CD4-positive, alpha-beta T cell treated with Interleukin-15 for 4 hours (primary cell): ENCODE data around the gene PRR5.
"Not testable (repeated sequence)": the region's sequence is repeated elsewhere in the genome, so short reads cannot be mapped to it uniquely, and the experiment has no call there.

Experiments used
- DNase-seq: peaks from one replicate; pipeline ENCODE4 v3.0.0-alpha.2; 2020; ENCODE audit warnings: low spot score

Gene PRR5

GRCh38 chr22:44673406-44673805, 28.6 kb upstream of the PRR5 start:
- DNase-seq = no peak

DNA sequence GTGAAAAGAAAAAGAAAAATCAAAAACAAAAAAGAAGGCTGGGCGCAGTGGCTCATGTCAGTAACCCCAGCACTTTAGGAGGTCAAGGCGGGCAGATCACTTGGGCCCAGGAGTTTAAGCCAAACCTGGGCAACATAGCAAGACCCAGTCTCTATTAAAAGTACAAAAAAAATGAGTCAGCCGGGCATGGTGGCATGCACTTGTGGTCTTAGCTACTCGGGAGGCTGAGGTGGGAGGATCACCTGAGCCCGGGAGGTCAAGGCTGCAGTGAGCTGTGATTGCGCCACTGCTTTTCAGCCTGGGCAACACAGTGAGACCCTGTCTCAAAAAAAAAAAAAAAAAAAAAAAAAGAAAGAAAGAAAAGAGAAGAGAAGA, 26.0 kb upstream of the PRR5 start:
- DNase-seq = not testable (repeated sequence)

DNA sequence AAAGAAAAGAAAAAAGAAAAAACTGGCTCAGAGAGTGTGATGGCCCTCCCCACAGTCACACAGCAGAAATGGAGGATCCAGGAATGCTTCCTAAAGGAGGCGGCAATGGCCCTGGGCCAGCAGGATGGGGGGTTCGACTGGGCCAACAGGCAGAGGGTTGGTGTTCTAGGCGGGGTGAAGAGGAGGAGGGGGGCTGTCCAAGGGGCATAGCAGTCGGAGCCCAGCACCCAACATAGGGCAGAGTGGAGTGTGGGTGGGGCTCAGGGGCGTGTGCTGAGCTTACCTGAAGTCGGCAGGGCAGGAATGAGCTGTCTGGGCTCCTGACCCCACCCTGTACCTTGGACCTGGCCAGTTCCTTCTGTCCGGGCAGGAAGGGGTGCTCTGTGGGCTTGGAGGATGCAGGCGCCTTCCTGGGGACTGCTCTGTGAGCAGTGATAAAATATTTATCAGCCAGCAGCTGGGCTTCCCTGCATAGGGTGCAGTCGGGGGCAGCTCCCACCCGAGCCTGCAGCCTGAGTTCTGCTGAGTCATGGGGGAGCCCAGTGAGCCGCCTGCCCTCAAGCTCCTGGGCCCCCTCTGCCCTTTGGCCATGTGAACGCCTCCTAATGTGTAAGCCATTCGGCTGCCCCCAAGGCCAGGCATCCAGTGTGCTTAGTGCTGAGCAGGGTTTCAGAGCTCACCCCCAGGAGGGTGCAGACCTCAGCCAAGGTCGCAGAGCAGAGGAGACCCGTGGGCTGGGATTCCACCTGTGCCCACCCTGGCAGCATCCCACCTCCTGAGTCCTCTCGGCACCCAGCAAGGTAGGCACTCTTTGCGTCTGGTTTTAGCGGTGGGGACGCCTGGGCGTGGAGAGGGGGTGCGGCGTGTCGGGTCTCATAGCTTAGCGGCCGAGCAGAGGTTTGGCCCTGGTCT, 25.3 kb upstream of the PRR5 start:
- DNase-seq = no peak

GRCh38 chr22:44677353-44677840, 24.6 kb upstream of the PRR5 start:
- no peak for DNase-seq

GRCh38 chr22:44677871-44678555, 24.0 kb upstream of the PRR5 start:
- DNase-seq = no peak

DNA sequence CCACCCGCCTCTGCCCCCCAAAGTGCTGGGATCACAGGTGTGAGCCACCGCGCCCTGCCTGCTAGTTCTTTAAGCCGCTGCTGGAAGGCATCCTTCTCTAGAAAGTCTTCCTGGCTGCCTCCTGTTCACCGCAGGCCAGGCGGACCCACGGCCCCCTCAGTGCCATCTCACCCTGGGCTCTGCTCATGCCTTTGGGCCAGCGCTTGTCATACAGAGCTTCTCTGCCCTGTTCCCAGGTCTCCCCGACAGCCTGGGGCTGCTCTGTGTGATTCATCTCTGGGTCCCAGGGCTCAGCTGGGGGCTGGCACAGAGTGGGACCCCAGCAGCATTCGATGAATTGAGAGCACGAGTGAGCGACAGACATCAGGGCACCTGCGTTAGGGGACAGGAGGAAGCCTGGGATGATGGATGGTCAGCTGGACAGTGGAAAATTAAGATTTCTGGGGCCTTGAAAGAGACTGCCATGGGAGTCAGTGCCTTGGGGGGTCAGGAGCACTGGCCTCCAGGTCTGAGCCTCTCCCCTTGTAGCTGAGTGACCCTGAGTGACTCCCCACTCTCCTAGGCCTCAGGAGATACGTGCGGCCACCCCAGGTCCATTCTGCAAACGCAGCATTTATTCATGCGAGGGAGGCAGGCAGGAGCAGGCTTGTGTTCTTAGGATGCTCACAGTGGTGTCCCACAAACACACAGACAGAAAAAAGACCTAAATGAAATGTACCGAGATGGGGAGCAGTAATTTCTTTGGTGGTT, 23.3 kb upstream of the PRR5 start:
- no peak for DNase-seq

- DNase-seq = not testable (repeated sequence)
These were observed 22.7 kb upstream of the PRR5 start for GRCh38 chr22:44679306-44679647.

GRCh38 chr22:44680058-44680457, 21.9 kb upstream of the PRR5 start:
- DNase-seq = no peak

DNA sequence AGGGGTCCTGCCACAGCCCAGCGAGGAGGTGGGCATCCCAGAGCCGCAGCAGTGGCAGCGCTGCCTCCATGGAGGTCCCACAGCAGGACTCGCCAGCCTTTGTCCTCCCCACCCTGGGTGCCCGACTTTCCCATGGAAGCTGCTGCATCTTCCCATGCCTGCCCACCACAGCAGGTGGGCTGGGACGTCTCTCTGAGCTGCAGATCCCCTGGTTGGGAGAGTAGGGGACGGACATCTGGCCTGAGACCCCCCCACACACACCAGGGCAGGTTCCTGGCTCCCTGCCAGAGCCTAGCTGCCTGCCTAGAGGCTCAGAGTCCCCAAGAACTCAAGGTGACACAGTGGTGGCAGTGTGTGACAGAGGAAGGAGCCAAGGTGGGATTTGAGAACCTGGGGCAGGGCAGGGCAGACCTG, 21.5 kb upstream of the PRR5 start:
- no peak for DNase-seq

DNA sequence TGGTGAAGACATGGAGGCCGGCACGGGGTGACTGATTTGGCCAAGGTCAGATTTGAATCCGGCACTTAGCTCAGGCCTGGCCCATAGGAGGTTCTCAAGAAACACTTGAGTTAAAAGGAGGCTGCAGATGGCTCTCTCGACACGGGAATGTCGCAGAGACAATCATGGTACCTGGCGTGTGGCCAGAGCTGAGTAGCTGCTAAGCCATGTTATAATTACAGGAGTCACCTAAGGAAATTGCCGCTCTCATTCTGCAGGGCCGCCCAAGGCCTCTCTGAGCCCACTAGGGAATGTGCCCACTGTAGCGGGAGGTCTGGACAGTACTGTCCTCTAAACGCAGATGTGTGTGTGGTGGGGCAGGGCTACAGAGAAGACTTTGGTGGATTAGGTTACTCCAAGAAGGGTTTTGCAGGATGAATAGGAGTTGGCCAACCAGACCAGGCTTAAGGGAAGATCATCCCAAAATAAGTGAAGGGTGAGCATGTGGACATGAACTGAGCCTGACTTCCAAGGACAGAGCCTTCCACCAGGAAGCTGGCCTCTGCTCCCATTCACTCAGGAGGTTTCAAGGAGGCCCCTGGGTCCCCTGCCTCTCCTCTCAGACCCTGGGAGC, 19.3 kb upstream of the PRR5 start:
- DNase-seq = no peak

GRCh38 chr22:44683237-44683636, 18.8 kb upstream of the PRR5 start:
- no peak for DNase-seq

DNA sequence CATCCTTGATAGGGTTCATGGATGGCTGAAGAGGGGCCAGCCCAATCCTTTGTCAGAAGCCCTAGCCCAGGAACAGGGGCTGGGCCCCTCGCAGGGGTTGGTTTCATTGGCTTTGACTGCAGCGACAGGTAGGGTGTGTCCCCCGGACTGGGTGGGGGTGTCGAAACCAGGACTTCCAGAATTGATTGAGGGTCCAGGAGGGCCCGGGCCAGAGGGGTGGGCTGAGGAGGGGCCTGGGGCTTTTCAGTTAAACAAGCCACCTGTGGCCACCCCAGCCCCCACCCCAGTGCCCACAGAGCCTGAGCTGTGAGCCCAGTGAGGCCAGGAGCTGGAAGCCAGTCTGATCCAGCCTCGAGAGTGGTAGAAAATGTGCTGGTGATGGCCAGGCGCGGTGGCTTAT, 18.1 kb upstream of the PRR5 start:
- DNase-seq = no peak

DNA sequence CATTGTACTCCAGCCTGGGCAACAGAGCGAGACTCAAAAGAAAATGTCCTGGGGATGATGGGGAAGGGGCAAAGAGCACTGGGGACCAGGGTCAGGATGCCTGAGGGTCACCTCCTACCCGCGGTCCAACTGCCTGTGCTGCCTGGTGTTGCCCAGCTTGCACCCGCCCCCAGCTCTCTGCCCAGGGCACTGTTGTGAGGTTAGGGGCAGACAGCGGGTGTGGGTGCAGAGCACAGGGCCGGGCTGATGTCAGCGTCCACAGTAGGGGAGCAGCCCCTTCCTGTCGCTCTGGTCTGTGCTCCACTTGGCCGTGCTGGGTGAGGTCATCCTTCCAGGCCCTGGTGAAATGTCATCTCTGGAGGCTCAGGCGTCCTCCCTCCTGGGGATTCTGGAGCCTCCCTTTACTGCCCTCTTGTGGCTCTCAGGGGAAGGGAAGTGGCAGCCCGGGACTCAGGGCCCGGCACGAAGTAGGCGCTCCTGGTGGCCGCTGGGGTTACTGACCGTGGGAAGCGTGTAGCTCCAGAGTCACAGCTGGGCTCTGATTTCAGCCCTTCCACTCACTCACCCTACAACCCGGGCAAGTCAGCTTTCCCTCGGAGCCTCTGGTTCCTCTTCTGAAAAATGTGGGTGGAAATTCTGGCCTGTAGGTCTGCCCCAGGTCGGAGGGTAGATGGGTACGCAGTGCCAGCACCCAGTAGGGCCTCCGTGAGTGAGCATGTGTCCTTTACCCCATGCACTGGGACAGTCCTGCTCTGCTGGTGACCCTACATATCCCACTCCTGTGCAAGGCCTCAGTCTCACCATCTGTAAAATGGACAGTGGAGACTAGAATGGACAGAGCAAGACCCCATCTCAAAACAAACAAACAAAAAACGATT, 17.3 kb upstream of the PRR5 start:
- peak; percentile 88 for DNase-seq

- DNase-seq = peak; percentile 91
These were observed 16.5 kb upstream of the PRR5 start for GRCh38 chr22:44685384-44686056.

DNA sequence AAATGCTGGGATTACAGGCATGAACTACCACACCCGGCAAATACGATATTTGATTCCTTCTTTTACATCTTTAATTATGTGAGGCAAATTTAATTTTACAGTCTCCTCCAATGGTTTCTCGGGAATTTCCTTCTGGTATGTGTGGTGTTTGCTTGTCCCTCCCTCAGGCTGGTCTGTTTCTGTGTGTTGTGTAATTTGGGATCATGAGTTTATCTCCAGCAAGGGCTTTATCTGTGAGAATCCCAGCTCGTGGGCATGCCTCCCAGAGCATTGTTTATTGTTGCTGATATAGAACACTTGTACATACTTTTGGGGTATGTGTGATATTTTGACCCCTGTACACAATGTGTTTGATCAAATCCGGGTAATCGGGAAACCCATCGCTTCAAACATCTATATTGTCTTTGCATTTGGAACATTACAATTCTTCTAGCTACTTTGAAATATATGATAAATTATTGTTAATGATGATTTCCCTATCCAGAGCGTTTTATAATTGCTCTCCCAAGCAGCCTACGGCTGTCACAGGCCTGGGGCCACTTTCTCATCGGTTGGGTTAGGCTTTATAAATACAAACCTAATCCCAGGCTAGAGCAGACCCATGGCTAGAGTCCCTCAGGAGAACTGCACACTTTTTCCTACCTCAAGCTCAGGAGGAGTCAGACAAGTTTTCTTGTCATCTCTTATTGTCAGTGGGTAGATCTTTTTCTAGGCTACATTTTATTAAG, 15.0 kb upstream of the PRR5 start:
- DNase-seq = no peak

GRCh38 chr22:44689173-44689572, 12.8 kb upstream of the PRR5 start:
- no peak for DNase-seq

DNA sequence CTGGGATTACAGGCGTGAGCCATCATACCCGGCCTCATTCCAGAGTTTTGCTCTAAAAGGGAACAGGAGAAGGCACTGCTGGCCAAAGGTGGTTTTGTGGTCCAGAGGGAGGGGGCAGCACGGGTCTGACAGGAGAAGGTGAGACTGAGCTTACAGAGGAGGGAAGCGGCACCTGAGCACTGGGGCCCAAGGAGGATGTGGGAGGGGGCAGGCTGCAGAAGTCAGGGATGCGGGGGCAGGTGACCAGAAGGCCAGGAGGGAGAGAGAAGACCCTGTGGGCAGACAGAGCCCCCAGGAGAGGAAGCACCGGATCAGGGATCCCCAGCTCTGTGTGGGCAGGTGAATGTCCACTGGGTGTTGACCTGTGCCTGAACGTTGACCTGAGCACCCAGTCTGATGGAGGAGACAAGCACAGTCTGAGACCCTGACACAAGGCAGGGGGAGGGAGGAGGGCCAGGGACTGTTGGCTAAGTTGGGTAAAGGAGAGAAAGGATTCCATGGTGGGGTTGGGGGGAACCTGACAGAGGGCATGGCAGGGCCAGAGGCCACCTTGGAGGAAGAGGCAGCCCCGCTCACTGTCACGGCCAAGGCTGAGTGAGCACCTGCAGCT, 12.0 kb upstream of the PRR5 start:
- DNase-seq = no peak

- no peak for DNase-seq
These were observed 10.0 kb upstream of the PRR5 start for GRCh38 chr22:44691796-44692661.

DNA sequence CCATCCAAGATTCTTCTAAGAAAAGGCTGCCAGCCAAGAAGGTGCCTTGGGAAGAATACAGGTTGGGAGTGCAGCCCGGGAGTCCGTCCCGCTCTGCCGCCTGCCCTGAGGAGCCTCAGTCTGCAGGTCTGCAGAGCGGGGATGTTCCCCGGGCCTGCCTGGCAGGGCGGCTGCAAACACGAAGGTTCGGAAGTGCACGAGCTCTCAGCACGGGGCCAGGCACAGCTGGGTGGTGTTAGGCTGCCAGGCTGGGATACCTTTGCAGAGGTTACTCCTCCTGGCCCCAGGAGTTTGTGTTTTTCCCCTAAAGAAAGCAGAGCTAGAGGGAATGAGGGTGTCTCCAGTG, 9.4 kb upstream of the PRR5 start:
- DNase-seq = no peak
